GM10847 (cell line): ENCODE data around the gene IGF1R.

Experiments used
- POLR2A ChIP-seq: IDR thresholded peaks from 2 replicates; pipeline ENCODE4 v1.6.1; 2011; ENCODE audit not compliant: insufficient read length; ENCODE audit errors: extremely low read depth

The IGF1R gene

DNA sequence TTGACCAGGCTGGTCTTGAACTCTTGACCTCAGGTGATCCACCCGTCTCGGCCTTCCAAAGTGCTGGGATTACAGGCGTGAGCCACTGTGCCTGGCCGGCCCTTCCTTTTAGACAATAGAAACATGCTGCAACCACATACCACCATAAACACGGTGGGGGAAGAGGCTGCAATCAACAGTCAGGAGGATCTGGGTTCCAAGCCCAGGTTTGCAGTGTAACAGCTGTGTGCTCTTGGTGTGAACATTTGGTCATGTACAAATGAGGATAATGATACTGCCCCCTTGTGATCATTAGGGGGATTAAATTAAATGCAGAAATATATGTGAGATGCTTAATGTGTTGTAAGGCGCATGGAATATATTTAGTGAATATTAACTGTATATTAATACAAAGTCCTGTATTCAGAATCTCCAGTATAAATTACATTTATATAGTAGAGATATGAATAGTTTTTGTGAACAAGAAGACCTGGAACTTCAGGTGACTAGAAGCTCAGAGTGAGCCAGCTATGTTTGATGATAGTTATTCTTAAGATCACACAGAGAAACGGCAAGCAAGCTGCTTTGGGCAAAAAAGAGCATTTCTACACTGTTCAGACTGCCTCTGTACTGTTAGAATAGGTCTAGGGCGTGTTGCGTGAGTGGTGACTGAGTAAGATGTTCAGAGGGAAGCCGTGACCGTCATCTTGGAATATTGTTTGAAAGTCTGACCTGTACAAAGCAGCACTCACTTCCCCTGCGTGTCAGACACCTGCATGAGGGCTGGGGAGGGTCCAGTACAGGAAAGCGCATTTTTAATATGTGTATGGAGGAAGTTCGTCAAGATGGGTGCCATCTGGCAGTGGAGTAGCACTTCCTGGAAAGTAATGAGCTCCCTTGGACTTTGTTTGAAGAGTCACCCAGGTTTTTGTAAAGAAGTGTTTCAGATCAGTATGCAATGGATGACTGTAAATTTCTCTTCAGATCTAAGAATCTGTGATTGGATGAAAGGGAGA is 233.5 kb downstream of the IGF1R start:
- no peak for TF ChIP-seq POLR2A

DNA sequence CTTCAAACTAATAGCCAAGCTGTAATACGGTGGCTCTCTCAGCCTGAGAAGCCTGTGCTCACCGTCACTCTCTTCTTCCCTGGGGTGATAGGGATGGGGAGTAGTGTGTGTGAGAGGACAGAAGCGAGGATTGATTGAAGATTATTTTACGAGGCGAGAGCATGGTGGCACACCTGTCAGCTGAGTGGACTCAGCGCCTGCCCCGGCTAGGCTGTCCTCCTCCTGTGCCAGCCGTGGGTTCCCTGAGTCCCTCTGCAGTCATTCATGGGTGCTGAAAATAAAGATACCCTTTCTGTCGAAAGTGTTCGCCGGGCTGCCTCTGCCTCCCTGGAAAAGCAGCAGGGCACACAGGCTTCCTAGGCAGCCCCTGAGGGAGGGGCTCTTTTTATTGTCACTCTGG is 235.1 kb downstream of the IGF1R start:
- TF ChIP-seq POLR2A = no peak

- TF ChIP-seq POLR2A = no peak
Measured at GRCh38 chr15:98884894-98885293, 236.6 kb downstream of the IGF1R start.

GRCh38 chr15:98887976-98888375 is 239.6 kb downstream of the IGF1R start:
- no peak for TF ChIP-seq POLR2A

DNA sequence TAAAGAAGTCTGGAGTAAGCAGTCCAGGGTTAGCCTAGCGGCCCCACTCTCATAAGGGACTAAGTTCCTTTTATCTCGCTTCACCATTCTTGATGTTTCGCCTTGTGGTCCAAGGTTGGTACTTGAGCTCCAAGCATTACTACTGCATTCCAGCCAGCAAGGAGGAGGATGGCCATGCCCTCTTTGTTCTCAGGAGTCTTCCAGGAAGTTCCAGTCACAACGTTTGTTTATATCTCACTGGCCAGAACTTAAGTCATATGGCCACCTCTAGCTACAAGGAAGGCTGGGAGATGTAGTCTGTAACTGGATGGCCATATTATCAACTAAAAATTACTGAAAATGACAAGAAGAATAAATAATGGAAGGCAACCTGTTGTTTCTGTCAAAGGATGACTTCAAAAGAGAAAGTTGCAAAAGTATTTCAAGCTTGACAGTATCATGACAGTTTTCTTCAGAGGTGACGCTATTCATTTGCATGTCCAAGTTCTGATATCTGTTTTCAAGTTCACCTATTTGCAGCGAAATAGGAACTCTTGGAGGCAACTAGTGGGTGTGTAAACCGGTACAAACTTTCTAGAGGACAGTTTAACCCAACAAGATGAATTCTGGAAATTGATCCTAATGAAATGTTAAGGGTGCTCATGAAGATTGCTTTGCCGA is 240.6 kb downstream of the IGF1R start:
- no peak for TF ChIP-seq POLR2A

DNA sequence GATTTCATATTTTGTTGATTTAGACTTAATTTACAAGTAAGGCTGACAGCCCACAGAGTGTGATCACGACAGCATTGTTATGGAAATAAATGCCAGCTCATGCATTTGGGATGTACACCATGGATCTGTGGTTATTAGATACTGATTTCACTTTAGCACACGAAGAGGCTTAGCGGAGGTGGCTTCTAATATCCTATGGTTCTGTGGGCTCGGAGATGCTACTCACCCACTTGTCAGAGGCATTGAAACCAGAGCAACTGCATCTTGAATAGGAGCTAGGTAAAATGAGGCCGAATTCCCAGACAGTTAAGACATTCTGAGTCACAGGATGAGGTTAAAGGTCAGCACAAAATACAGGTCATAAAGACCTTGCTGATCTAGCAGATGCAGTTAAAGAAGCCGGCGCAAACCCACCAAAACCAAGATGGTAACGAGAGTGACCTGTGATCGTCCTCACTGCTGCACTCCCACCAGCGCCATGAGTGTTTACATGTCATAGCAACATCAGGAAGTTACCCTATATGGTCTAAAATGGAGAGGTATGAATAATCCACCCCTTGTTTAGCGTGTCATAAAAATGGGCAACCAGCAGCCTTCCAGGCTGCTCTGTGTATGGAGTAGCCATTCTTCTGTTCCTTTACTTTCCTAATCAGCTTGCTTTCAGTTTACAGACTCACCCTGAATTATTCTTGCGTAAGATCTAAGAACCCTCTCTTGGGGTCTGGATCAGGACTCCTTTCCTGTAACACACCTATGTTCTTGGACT is 241.8 kb downstream of the IGF1R start:
- TF ChIP-seq POLR2A = no peak

DNA sequence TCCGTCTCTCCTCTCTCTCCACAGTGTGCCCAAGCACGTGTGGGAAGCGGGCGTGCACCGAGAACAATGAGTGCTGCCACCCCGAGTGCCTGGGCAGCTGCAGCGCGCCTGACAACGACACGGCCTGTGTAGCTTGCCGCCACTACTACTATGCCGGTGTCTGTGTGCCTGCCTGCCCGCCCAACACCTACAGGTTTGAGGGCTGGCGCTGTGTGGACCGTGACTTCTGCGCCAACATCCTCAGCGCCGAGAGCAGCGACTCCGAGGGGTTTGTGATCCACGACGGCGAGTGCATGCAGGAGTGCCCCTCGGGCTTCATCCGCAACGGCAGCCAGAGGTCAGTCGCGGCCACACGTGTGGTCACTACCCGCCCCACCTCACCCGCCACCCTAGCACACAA is 243.0 kb downstream of the IGF1R start:
- no peak for TF ChIP-seq POLR2A

DNA sequence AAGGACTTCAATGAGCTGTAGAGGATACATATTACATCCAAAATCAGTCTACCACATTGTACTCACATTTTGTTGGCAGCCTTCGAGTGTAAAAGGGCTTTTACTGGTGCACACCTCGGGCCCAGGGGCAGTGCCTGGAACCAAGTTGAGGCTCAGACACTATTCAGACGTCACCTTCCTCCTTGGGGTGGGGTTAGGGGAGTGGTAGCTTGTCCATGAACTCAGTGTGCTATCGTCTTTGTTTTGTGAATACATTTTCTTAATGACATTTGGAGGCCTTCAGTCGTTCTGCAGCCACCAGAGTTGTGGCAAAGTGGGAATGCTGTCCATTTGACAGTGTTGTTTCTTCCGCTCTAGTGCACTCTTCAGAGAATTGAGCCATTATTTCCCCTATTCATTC is 245.1 kb downstream of the IGF1R start:
- no peak for TF ChIP-seq POLR2A

- TF ChIP-seq POLR2A = no peak
Measured at GRCh38 chr15:98894312-98894711, 246.0 kb downstream of the IGF1R start.

- TF ChIP-seq POLR2A = no peak
Measured at GRCh38 chr15:98896002-98896721, 247.8 kb downstream of the IGF1R start.

GRCh38 chr15:98896802-98897732 is 248.7 kb downstream of the IGF1R start:
- TF ChIP-seq POLR2A = no peak

GRCh38 chr15:98898122-98898521 is 249.8 kb downstream of the IGF1R start:
- TF ChIP-seq POLR2A = no peak

- TF ChIP-seq POLR2A = no peak
Measured at GRCh38 chr15:98899272-98900021, 251.1 kb downstream of the IGF1R start.
